ENCODE measurements around the gene TTYH2. TPM values are rescaled to one million over a fixed set of nuclear protein-coding genes. Genes with fewer than 3 reads are reported as not detected.
A peak's percentile ranks its signal among the peaks of the same experiment; 100 is the strongest.

The TTYH2 gene
- total RNA-seq, 1 donor from 2014 or later: 16.8 TPM

GRCh38 chr17:74297941-74298340 is 84.6 kb downstream of the TTYH2 start:
- Mint-ChIP-seq H3K4me3 (no peak overlapping the region), H3K27ac (peak overlapping the region; percentile 16), H3K4me1 (peaks cover 7% of the 10 kb centered on the region), H3K27me3 (ENCODE audit: low read depth) (peaks cover 23% of the 10 kb centered on the region), H3K36me3 (no peaks in the 10 kb centered on the region), H3K9me3 (peaks cover 4% of the 10 kb centered on the region)
- TF ChIP-seq CTCF (IDR thresholded peaks at IDR 0.05; ENCODE audit: unreplicated experiment): no peak
- DNase-seq (ENCODE audit: low spot score in 2 of 2, unreplicated experiment in 2 of 2): no peak

GRCh38 chr17:74298778-74299177 is 85.4 kb downstream of the TTYH2 start:
- Mint-ChIP-seq H3K4me3 (no peak overlapping the region), H3K27ac (no peak overlapping the region), H3K4me1 (peaks cover 7% of the 10 kb centered on the region), H3K36me3 (no peaks in the 10 kb centered on the region), H3K27me3 (ENCODE audit: low read depth) (peaks cover 23% of the 10 kb centered on the region), H3K9me3 (peaks cover 4% of the 10 kb centered on the region)
- no peak for TF ChIP-seq CTCF (IDR thresholded peaks at IDR 0.05; ENCODE audit: unreplicated experiment)
- DNase-seq (ENCODE audit: low spot score in 2 of 2, unreplicated experiment in 2 of 2): no peak

GRCh38 chr17:74299226-74300009 is 86.0 kb downstream of the TTYH2 start:
- no peak overlapping the region for H3K4me3 Mint-ChIP-seq
- H3K27me3 Mint-ChIP-seq (ENCODE audit: low read depth): peaks cover 23% of the 10 kb centered on the region
- no peaks in the 10 kb centered on the region for H3K36me3 Mint-ChIP-seq

GRCh38 chr17:74303305-74303704 is 89.9 kb downstream of the TTYH2 start:
- Mint-ChIP-seq H3K27me3 (ENCODE audit: low read depth) (peaks cover 26% of the 10 kb centered on the region), H3K4me3 (no peak overlapping the region), H3K27ac (no peak overlapping the region), H3K4me1 (no peaks in the 10 kb centered on the region), H3K36me3 (no peaks in the 10 kb centered on the region), H3K9me3 (no peaks in the 10 kb centered on the region)
- no peak for DNase-seq (ENCODE audit: low spot score in 2 of 2, unreplicated experiment in 2 of 2)
- TF ChIP-seq CTCF (IDR thresholded peaks at IDR 0.05; ENCODE audit: unreplicated experiment): no peak

More at GRCh38 chr17:74299226-74300009, 86.0 kb downstream of the TTYH2 start:
- no peak overlapping the region for H3K27ac Mint-ChIP-seq
- H3K4me1 Mint-ChIP-seq: peaks cover 7% of the 10 kb centered on the region
- TF ChIP-seq CTCF (IDR thresholded peaks at IDR 0.05; ENCODE audit: unreplicated experiment): no peak
- DNase-seq (ENCODE audit: low spot score in 2 of 2, unreplicated experiment in 2 of 2): no peak
- H3K9me3 Mint-ChIP-seq: peaks cover 4% of the 10 kb centered on the region

GRCh38 chr17:74304184-74304583 is 90.8 kb downstream of the TTYH2 start:
- H3K36me3 Mint-ChIP-seq: no peaks in the 10 kb centered on the region
- peaks cover 23% of the 10 kb centered on the region for H3K27me3 Mint-ChIP-seq (ENCODE audit: low read depth)
- H3K4me3 Mint-ChIP-seq: no peak overlapping the region
- no peaks in the 10 kb centered on the region for H3K9me3 Mint-ChIP-seq
- H3K27ac Mint-ChIP-seq: no peak overlapping the region
- TF ChIP-seq CTCF (IDR thresholded peaks at IDR 0.05; ENCODE audit: unreplicated experiment): no peak
- DNase-seq (ENCODE audit: low spot score in 2 of 2, unreplicated experiment in 2 of 2): no peak
- H3K4me1 Mint-ChIP-seq: no peaks in the 10 kb centered on the region
